ENCODE measurements around the gene FGD5. TPM values are rescaled to one million over a fixed set of nuclear protein-coding genes. Genes with fewer than 3 reads are reported as not detected.

Gene FGD5
- total and polyA plus RNA-seq, 2 donors (not counting 1 experiment from before 2014, with no cell fraction given), result not detected

DNA sequence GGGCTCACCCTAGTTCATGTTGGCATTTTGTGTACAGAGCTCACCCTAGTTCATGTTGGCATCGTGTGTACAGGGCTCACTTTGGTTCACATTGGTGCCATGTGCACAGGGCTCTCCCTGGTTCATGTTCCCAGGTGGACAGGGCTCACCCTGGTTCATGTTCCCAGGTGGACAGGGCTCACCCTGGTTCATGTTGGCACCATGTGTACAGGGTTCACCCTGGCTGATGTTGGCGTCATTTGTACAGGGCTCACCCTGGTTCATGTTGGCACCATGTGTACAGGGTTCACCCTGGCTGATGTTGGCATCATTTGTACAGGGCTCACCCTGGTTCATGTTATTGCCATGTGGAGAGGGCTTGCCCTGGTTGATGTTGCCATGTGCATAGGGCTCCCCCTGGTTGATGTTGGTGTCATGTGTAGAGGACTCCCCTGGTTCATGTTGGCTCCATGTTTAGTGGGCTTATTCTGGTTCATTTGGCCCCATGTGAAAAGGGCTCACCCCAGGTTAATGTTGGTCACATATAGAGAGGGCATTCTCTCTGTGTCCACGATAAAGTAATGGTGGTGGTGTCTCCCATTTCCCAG is 97.0 kb downstream of the FGD5 start:
- H3K36me3 ChIP-seq (replicated peaks in 1 of 2; ENCODE audit: control extremely low read depth in 1 of 2, control insufficient read depth in 1 of 2, extremely low read depth in 1 of 2, insufficient read depth in 2 of 2, low read length in 1 of 2), result no peaks in the 10 kb centered on the region
- no peak overlapping the region for H3K27ac ChIP-seq (ENCODE audit: low read length in 2 of 2)
- H3K4me2 ChIP-seq (replicated peaks; ENCODE audit: low read depth, low read length, poor library complexity, severe bottlenecking), result no peak overlapping the region
- H3K27me3 ChIP-seq (replicated peaks in 1 of 4; ENCODE audit: control extremely low read depth in 1 of 4, control insufficient read depth in 3 of 4, insufficient read depth in 4 of 4, low read length in 3 of 4), result peaks cover 0 to 3% (median 0%) of the 10 kb centered on the region in 4 experiments
- no peaks in the 10 kb centered on the region for H3K4me1 ChIP-seq (ENCODE audit: control insufficient read depth in 2 of 2, insufficient read depth in 2 of 2, low read length in 2 of 2)
- Mint-ChIP-seq H3K9me3 (ENCODE audit: insufficient read depth) (no peaks in the 10 kb centered on the region), H3K27me3 (peaks cover 22% of the 10 kb centered on the region), H3K27ac (no peak overlapping the region), H3K4me1 (no peaks in the 10 kb centered on the region), H3K4me3 (no peak overlapping the region)
- H3K9ac ChIP-seq (ENCODE audit: low read length), result no peak overlapping the region
- ChIA-PET POLR2A (no interaction called here), CTCF (no interaction called here)
- H2AFZ ChIP-seq (ENCODE audit: insufficient read depth, low read depth, low read length, poor library complexity, severe bottlenecking), result no peak overlapping the region
- DNase-seq, result no peak
- TF ChIP-seq EZH2 (IDR thresholded peaks at IDR 0.05; ENCODE audit: borderline replicate concordance, insufficient read depth, low read depth, low read length, poor library complexity, severe bottlenecking), result no peak
- TF ChIP-seq, protein P1, sequence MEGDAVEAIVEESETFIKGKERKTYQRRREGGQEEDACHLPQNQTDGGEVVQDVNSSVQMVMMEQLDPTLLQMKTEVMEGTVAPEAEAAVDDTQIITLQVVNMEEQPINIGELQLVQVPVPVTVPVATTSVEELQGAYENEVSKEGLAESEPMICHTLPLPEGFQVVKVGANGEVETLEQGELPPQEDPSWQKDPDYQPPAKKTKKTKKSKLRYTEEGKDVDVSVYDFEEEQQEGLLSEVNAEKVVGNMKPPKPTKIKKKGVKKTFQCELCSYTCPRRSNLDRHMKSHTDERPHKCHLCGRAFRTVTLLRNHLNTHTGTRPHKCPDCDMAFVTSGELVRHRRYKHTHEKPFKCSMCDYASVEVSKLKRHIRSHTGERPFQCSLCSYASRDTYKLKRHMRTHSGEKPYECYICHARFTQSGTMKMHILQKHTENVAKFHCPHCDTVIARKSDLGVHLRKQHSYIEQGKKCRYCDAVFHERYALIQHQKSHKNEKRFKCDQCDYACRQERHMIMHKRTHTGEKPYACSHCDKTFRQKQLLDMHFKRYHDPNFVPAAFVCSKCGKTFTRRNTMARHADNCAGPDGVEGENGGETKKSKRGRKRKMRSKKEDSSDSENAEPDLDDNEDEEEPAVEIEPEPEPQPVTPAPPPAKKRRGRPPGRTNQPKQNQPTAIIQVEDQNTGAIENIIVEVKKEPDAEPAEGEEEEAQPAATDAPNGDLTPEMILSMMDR (IDR thresholded peaks at IDR 0.05), result no peak
- H3K9me3 ChIP-seq (ENCODE audit: control extremely low read depth in 1 of 3, control insufficient read depth in 2 of 3, insufficient read depth in 1 of 3, low read length in 2 of 3), result peaks cover 0 to 3% (median 0%) of the 10 kb centered on the region in 3 donors
- intact Hi-C loops (cut with micrococcal nuclease), result no loop called here
- 92% methylated on average over 3 of the region's 3 CpGs for WGBS (ENCODE audit: insufficient coverage)
- ATAC-seq (ENCODE audit: low read depth), result no peak
- no peaks in the 10 kb centered on the region for H4K20me1 ChIP-seq (ENCODE audit: control insufficient read depth, insufficient read depth, low read length, poor library complexity, severe bottlenecking)
- no peak overlapping the region for H3K4me3 ChIP-seq (ENCODE audit: control extremely low read depth in 1 of 5, extremely low read depth in 1 of 5, insufficient read depth in 1 of 5, low read depth in 2 of 5, low read length in 4 of 5)
- no peaks in the 10 kb centered on the region for H3K79me2 ChIP-seq (ENCODE audit: control insufficient read depth, insufficient read depth, low read length)

DNA sequence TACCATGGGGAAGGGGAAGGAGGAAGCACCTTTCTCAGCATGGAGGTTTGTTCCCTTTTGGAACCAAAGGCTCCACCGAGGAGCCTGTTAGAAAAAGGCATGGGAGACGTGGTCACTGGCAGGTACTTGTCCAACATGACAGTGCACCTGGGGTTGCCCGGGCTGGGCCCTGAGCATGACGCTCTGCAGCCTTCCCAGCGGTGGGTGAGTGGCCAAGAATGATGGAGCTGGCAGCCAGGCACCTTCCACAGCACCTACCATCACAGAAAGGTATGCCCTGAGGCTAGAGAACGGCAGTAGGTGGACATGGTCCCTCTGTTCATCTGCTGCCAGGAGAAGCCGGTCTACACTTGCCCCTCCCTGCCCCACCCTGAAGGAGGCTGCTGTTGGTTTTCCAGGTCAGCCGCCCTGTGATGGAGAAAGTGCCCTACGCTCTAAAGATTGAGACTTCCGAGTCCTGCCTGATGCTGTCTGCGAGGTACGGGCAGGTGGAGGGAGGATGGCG is 99.6 kb downstream of the FGD5 start:
- Histone ChIP-seq H2AFZ (ENCODE audit: insufficient read depth, low read depth, low read length, poor library complexity, severe bottlenecking) (no peak overlapping the region), H3K36me3 (replicated peaks in 1 of 2; ENCODE audit: control extremely low read depth in 1 of 2, control insufficient read depth in 1 of 2, extremely low read depth in 1 of 2, insufficient read depth in 2 of 2, low read length in 1 of 2) (no peaks in the 10 kb centered on the region), H3K4me2 (replicated peaks; ENCODE audit: low read depth, low read length, poor library complexity, severe bottlenecking) (no peak overlapping the region), H3K79me2 (ENCODE audit: control insufficient read depth, insufficient read depth, low read length) (no peaks in the 10 kb centered on the region), H3K4me3 (ENCODE audit: control extremely low read depth in 1 of 5, extremely low read depth in 1 of 5, insufficient read depth in 1 of 5, low read depth in 2 of 5, low read length in 4 of 5) (no peak overlapping the region), H3K4me1 (ENCODE audit: control insufficient read depth in 2 of 2, insufficient read depth in 2 of 2, low read length in 2 of 2) (peaks cover 0 to 6% of the 10 kb centered on the region in 2 donors), H3K27ac (ENCODE audit: low read length in 2 of 2) (no peak overlapping the region), H3K9me3 (ENCODE audit: control extremely low read depth in 1 of 3, control insufficient read depth in 2 of 3, insufficient read depth in 1 of 3, low read length in 2 of 3) (peaks cover 0 to 6% (median 0%) of the 10 kb centered on the region in 3 donors), H3K9ac (ENCODE audit: low read length) (no peak overlapping the region), H3K27me3 (replicated peaks in 1 of 4; ENCODE audit: control extremely low read depth in 1 of 4, control insufficient read depth in 3 of 4, insufficient read depth in 4 of 4, low read length in 3 of 4) (no peaks in the 10 kb centered on the region), H4K20me1 (ENCODE audit: control insufficient read depth, insufficient read depth, low read length, poor library complexity, severe bottlenecking) (no peaks in the 10 kb centered on the region)
- peaks cover 16% of the 10 kb centered on the region for H3K27me3 Mint-ChIP-seq
- ATAC-seq (ENCODE audit: low read depth), result no peak
- no peaks in the 10 kb centered on the region for H3K9me3 Mint-ChIP-seq (ENCODE audit: insufficient read depth)
- CTCF ChIA-PET, result interaction anchor here (1.2 to 3.7 kb wide), 2 partner anchors 245 to 405 kb away, joined by 3 to 35 read pairs; partner anchors contain the start of gene C3orf20
- POLR2A ChIA-PET, result no interaction called here
- WGBS (ENCODE audit: insufficient coverage), result 89% methylated on average over 10 of the region's 13 CpGs
- no peak overlapping the region for H3K4me3 Mint-ChIP-seq
- DNase-seq, result no peak
- no peak for TF ChIP-seq EZH2 (IDR thresholded peaks at IDR 0.05; ENCODE audit: borderline replicate concordance, insufficient read depth, low read depth, low read length, poor library complexity, severe bottlenecking)
- TF ChIP-seq, protein P1 (IDR thresholded peaks at IDR 0.05), result no peak
- intact Hi-C loops (cut with micrococcal nuclease), result no loop called here
- no peak overlapping the region for H3K27ac Mint-ChIP-seq
- H3K4me1 Mint-ChIP-seq, result no peaks in the 10 kb centered on the region
